A673 (cell line): ENCODE measurements around the gene SYN1. TPM values are rescaled to one million over a fixed set of nuclear protein-coding genes. Genes with fewer than 3 reads are reported as not detected.

Experiments
- BruUV-seq: library from RNA; stranded (reverse); fragments of 400-500 nt; replicated peaks from 2 replicates; lab custom pipeline; 2021; lab: Mats Ljungman, UMichigan
- CTCF ChIA-PET: fragments of 300-600 bp; sonication (Branson Sonifier 250); formaldehyde crosslinking; loops from one replicate; lab custom pipeline; 2022; ENCODE audit warnings: antibody characterized with exemption; lab: Charles Lee
- POLR2A ChIA-PET: fragments of 300-600 bp; sonication (Branson Sonifier 250); formaldehyde crosslinking; loops from one replicate; lab custom pipeline; 2022; ENCODE audit warnings: antibody characterized with exemption; ENCODE audit not compliant: low non-redundant PET; lab: Charles Lee
- DNase-seq: peaks from one replicate; pipeline ENCODE4 v3.0.0-alpha.2; 2015; ENCODE audit warnings: low spot score
- H3K27ac ChIP-seq: fragments of 200-600 bp; sonication (generic); 2 replicates; pipeline ENCODE4 v1.5.1; 2016; ENCODE audit warnings: mixed run types, low read depth, mild to moderate bottlenecking, mixed read lengths, antibody characterized with exemption, low read length; ENCODE audit not compliant: poor library complexity, severe bottlenecking
- H3K27me3 ChIP-seq: fragments of 200-600 bp; sonication (generic); replicated peaks from 2 replicates; pipeline ENCODE4 v1.6.1; 2017; ENCODE audit warnings: mixed run types, low read depth, mild to moderate bottlenecking, mixed read lengths, antibody characterized with exemption, low read length; ENCODE audit not compliant: insufficient read depth, poor library complexity
- H3K36me3 ChIP-seq: fragments of 200-600 bp; sonication (generic); 2 replicates; pipeline ENCODE4 v1.6.1; 2016; ENCODE audit warnings: mixed run types, mild to moderate bottlenecking, mixed read lengths, antibody characterized with exemption, low read length; ENCODE audit not compliant: insufficient read depth, poor library complexity, severe bottlenecking
- H3K4me1 ChIP-seq: fragments of 200-600 bp; sonication (generic); 2 replicates; pipeline ENCODE4 v1.6.1; 2017; ENCODE audit warnings: mixed run types, mild to moderate bottlenecking, mixed read lengths, antibody characterized with exemption, low read length; ENCODE audit not compliant: insufficient read depth, poor library complexity, severe bottlenecking
- H3K4me3 ChIP-seq: fragments of 200-600 bp; sonication (generic); 2 replicates; pipeline ENCODE4 v1.5.1; 2016; ENCODE audit warnings: low read depth, mixed run types, mild to moderate bottlenecking, mixed read lengths, low read length; ENCODE audit not compliant: poor library complexity, severe bottlenecking
- H3K9me3 ChIP-seq: fragments of 200-600 bp; sonication (generic); 2 replicates; pipeline ENCODE4 v1.6.1; 2016; ENCODE audit warnings: mixed run types, low read depth, mild to moderate bottlenecking, mixed read lengths, antibody characterized with exemption, low read length; ENCODE audit not compliant: poor library complexity, severe bottlenecking
- EZH2 ChIP-seq: fragments of 200-600 bp; sonication (generic); IDR thresholded peaks from 2 replicates; pipeline ENCODE4 v1.6.1; 2017; ENCODE audit warnings: borderline replicate concordance, low read depth, mild to moderate bottlenecking, mixed read lengths, antibody characterized with exemption, low read length; ENCODE audit not compliant: poor library complexity, severe bottlenecking
- intact Hi-C: fragments of 100-400 bp; cut with micrococcal nuclease; formaldehyde crosslinking; loops from one replicate; pipeline ENCODE4 v1.10.0; 2022; ENCODE audit not compliant: unreplicated experiment
- total RNA-seq: library from RNA; stranded (reverse); gene quantifications from 2 replicates; pipeline ENCODE4 v1.2.3, GENCODE V29; 2021
- TF ChIP-seq, protein P1 (sequence below): fragments of 300-800, 200-600 bp; sonication (generic); conservative IDR thresholded peaks from 2 replicates; pipeline ENCODE4 v1.5.1; 2017; ENCODE audit warnings: low read depth, mild to moderate bottlenecking, antibody characterized with exemption, low read length, moderate library complexity, mixed read lengths

The SYN1 gene
- total RNA-seq, 1 experiment from 2014 or later = 9.2 TPM

DNA sequence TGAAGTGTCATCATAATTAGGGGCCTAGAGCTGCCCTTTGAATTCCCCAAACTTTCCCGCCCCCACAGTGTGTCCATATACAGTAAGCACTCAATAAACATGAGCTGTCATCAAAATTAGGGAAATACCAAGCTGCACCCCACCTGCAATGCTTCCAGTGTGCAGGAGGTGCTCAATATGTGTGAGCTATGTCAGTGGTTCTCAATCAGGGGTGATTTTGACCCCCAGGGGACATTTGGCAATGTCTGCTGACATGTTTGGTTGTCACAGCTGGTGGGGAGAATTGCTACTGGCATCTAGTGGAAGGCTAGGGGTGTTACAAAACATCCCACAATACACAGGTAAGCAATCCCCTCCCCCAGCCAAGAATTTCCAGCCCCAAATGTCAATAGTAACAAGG is 9.3 kb upstream of the SYN1 start:
- intact Hi-C loops = no loop called here
- no peaks in the 10 kb centered on the region for H3K9me3 ChIP-seq
- CTCF ChIA-PET = no interaction called here

DNA sequence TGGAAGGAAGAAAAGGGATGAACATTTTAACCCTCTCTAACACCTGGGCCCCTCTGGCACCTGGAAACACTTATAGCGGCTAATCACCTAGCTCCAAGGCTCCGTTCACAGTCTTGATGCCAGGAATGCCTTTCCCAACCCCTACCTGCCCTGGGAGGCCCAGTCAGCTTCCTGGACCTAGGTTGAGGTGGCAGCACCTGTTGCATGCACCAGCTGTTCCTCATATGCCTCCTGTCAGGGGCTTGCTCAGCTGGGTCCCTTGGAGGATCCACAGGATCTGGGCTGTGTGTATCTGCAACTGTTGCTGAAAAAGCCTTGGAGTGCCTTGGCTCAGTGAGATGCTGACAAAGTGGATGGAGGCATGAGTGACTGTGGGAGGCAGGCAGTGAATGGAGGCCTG is 5.7 kb upstream of the SYN1 start:
- intact Hi-C loops = no loop called here
- CTCF ChIA-PET = no interaction called here
- no peaks in the 10 kb centered on the region for H3K4me1 ChIP-seq
- no peaks in the 10 kb centered on the region for H3K27me3 ChIP-seq
- H3K9me3 ChIP-seq = no peaks in the 10 kb centered on the region
- no peak overlapping the region for H3K27ac ChIP-seq
- no peak for TF ChIP-seq EZH2
- TF ChIP-seq, protein P1, sequence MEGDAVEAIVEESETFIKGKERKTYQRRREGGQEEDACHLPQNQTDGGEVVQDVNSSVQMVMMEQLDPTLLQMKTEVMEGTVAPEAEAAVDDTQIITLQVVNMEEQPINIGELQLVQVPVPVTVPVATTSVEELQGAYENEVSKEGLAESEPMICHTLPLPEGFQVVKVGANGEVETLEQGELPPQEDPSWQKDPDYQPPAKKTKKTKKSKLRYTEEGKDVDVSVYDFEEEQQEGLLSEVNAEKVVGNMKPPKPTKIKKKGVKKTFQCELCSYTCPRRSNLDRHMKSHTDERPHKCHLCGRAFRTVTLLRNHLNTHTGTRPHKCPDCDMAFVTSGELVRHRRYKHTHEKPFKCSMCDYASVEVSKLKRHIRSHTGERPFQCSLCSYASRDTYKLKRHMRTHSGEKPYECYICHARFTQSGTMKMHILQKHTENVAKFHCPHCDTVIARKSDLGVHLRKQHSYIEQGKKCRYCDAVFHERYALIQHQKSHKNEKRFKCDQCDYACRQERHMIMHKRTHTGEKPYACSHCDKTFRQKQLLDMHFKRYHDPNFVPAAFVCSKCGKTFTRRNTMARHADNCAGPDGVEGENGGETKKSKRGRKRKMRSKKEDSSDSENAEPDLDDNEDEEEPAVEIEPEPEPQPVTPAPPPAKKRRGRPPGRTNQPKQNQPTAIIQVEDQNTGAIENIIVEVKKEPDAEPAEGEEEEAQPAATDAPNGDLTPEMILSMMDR = no peak
- no peaks in the 10 kb centered on the region for H3K36me3 ChIP-seq
- no peak overlapping the region for H3K4me3 ChIP-seq
- no TSS peak for BruUV-seq
- POLR2A ChIA-PET = no interaction called here
- DNase-seq = no peak

More for the DNA sequence above, 9.3 kb upstream of the SYN1 start:
- no peaks in the 10 kb centered on the region for H3K27me3 ChIP-seq
- H3K4me1 ChIP-seq = no peaks in the 10 kb centered on the region
- H3K27ac ChIP-seq = no peak overlapping the region
- no peaks in the 10 kb centered on the region for H3K36me3 ChIP-seq
- POLR2A ChIA-PET = no interaction called here
- BruUV-seq = no TSS peak
- TF ChIP-seq, protein P1 = no peak
- TF ChIP-seq EZH2 = no peak
- DNase-seq = no peak
- H3K4me3 ChIP-seq = no peak overlapping the region

DNA sequence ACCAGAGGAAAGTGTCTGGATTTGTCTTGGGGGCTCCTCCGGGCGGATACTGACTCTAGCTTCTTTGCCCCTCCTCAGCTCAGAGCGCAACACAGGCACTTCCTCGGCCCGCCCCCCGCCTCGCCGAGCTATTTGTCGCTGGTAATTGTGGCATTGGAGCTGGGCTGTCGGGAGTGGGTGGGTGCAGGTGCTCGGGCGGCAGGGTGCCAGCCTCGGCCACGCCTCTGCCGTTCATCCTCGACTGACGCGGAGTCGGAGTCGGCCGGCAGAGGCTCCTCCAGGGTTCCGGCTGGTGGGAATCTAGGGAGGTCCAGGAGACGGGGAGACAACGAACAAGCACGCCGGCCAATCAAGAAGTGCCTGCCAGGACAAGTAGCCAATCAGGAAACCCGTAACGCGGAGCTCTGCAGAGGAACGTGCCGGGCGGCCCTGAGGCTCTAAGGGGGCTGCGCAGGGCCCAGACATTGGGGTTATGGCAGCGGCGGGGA is 3.9 kb upstream of the SYN1 start:
- BruUV-seq = no TSS peak
- POLR2A ChIA-PET = no interaction called here

More for the DNA sequence above, 3.9 kb upstream of the SYN1 start:
- Histone ChIP-seq H3K4me3 (peak overlapping the region; percentile 30), H3K36me3 (no peaks in the 10 kb centered on the region), H3K9me3 (no peaks in the 10 kb centered on the region), H3K4me1 (no peaks in the 10 kb centered on the region), H3K27ac (no peak overlapping the region), H3K27me3 (no peaks in the 10 kb centered on the region)
- peak; percentile 89 for DNase-seq
- CTCF ChIA-PET = no interaction called here
- TF ChIP-seq, protein P1 = no peak
- TF ChIP-seq EZH2 = no peak
- intact Hi-C loops = no loop called here
